Smooth muscle cell (in vitro differentiated cells): ENCODE results near the gene RNF121. TPM values are rescaled to one million over a fixed set of nuclear protein-coding genes. Genes with fewer than 3 reads are reported as not detected.

Source experiments
- DNase-seq: peaks from one replicate; lab custom pipeline; 2025; ENCODE audit not compliant: unreplicated experiment; lab: John Stamatoyannopoulos, UW
- H2AFZ ChIP-seq: fragments of 200-600 bp; sonication (generic); 2 replicates; pipeline ENCODE4 v1.6.0; 2016; ENCODE audit warnings: antibody characterized with exemption, low read depth, mild to moderate bottlenecking
- H3F3A ChIP-seq: fragments of 200-600 bp; sonication (generic); 2 replicates; pipeline ENCODE4 v1.6.0; 2017; ENCODE audit warnings: antibody characterized with exemption, low read depth
- H3K27ac ChIP-seq: fragments of 200-600 bp; sonication (generic); 2 replicates; pipeline ENCODE4 v1.5.1; 2016; ENCODE audit warnings: low read depth, mild to moderate bottlenecking
- H3K27me3 ChIP-seq: fragments of 200-600 bp; sonication (generic); 2 replicates; pipeline ENCODE4 v1.6.1; 2016; ENCODE audit warnings: low read depth, mild to moderate bottlenecking
- H3K36me3 ChIP-seq: fragments of 200-600 bp; sonication (generic); 2 replicates; pipeline ENCODE4 v1.5.1; 2016; ENCODE audit warnings: low read depth
- H3K4me1 ChIP-seq: fragments of 200-600 bp; sonication (generic); 2 replicates; pipeline ENCODE4 v1.5.1; 2016; ENCODE audit warnings: low read depth
- H3K4me2 ChIP-seq: fragments of 200-600 bp; sonication (generic); 2 replicates; pipeline ENCODE4 v1.6.0; 2016; ENCODE audit warnings: mild to moderate bottlenecking
- H3K4me3 ChIP-seq: fragments of 200-600 bp; sonication (generic); 2 replicates; pipeline ENCODE4 v1.5.1; 2016; ENCODE audit warnings: mild to moderate bottlenecking
- H3K79me2 ChIP-seq: fragments of 200-600 bp; sonication (generic); 2 replicates; pipeline ENCODE4 v1.6.0; 2016; ENCODE audit warnings: low read depth, mild to moderate bottlenecking
- H3K9ac ChIP-seq: fragments of 200-600 bp; sonication (generic); 2 replicates; pipeline ENCODE4 v1.6.0; 2016; ENCODE audit warnings: low read depth
- H3K9me3 ChIP-seq: fragments of 200-600 bp; sonication (generic); replicated peaks from 2 replicates; pipeline ENCODE4 v1.5.1; 2016; ENCODE audit warnings: low read depth
- H4K20me1 ChIP-seq: fragments of 200-600 bp; sonication (generic); 2 replicates; pipeline ENCODE4 v1.6.0; 2016; ENCODE audit warnings: low read depth
- WGBS: methylation state at CpG from one replicate; pipeline ENCODE4 v1.1.7; 2016; ENCODE audit warnings: low lambda C conversion rate; 5-methylcytosine and 5-hydroxymethylcytosine counted together
- polyA plus RNA-seq: library from polyadenylated mRNA; unstranded; fragments of >200 nt; fragmentation: Nextera tagmentation; extraction: Ambion mirVana; gene quantifications from 2 replicates; pipeline ENCODE4 v1.2.1, GENCODE V29; 2016
- total RNA-seq: library from RNA; depleted of rRNA; stranded (reverse); fragments of >200 nt; gene quantifications from 2 replicates; pipeline ENCODE4 v1.2.3, GENCODE V29; 2014
- TF ChIP-seq, protein P1 (sequence below): fragments of 200-600 bp; sonication (generic); IDR thresholded peaks from 2 replicates; pipeline ENCODE4 v1.5.1; 2017; ENCODE audit warnings: borderline replicate concordance, mild to moderate bottlenecking, antibody characterized with exemption; ENCODE audit not compliant: insufficient read depth, poor library complexity, severe bottlenecking

Gene RNF121
- total and polyA plus RNA-seq, 2 experiments from 2014 or later: 34.4 to 49.5 TPM

DNA sequence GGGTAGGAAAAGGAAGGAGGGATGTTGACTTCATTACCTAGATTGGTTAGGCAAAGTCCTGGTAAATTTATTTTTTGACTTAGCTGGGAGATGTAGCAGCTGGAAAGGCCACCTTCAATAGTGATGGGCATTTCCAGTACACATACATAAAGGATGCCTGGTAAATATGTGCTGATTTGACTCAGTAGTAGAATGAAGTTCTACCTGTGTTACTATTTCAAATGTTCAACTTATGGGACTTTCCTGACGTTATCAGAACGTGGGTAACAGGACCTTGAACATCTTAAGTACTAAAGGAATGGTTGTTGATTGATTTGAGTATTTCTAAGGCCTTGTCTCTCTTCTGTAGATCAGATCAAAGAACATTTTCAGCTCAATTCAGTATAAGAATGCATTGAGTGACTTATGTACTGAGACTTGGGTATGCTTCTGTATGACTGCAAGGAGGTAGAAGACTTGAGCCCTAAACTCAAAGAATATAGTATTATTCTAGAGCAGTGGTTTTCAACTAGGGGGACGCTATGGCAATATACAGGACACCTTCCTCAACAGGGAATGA is 27.1 kb downstream of the RNF121 start:
- peaks cover 90% of the 10 kb centered on the region for H4K20me1 ChIP-seq
- no peak overlapping the region for H2AFZ ChIP-seq
- H3K27me3 ChIP-seq: no peaks in the 10 kb centered on the region
- no peak overlapping the region for H3K4me3 ChIP-seq
- H3K4me2 ChIP-seq: no peak overlapping the region
- H3K9me3 ChIP-seq: no peaks in the 10 kb centered on the region
- no peak overlapping the region for H3K9ac ChIP-seq
- no peak overlapping the region for H3K27ac ChIP-seq
- no peaks in the 10 kb centered on the region for H3K36me3 ChIP-seq
- peaks cover 80% of the 10 kb centered on the region for H3K79me2 ChIP-seq
- H3K4me1 ChIP-seq: no peaks in the 10 kb centered on the region
- no peaks in the 10 kb centered on the region for H3F3A ChIP-seq
- WGBS: 64% methylated on average over 3 of the region's 3 CpGs
- DNase-seq: no peak
- TF ChIP-seq, protein P1, sequence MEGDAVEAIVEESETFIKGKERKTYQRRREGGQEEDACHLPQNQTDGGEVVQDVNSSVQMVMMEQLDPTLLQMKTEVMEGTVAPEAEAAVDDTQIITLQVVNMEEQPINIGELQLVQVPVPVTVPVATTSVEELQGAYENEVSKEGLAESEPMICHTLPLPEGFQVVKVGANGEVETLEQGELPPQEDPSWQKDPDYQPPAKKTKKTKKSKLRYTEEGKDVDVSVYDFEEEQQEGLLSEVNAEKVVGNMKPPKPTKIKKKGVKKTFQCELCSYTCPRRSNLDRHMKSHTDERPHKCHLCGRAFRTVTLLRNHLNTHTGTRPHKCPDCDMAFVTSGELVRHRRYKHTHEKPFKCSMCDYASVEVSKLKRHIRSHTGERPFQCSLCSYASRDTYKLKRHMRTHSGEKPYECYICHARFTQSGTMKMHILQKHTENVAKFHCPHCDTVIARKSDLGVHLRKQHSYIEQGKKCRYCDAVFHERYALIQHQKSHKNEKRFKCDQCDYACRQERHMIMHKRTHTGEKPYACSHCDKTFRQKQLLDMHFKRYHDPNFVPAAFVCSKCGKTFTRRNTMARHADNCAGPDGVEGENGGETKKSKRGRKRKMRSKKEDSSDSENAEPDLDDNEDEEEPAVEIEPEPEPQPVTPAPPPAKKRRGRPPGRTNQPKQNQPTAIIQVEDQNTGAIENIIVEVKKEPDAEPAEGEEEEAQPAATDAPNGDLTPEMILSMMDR: no peak

DNA sequence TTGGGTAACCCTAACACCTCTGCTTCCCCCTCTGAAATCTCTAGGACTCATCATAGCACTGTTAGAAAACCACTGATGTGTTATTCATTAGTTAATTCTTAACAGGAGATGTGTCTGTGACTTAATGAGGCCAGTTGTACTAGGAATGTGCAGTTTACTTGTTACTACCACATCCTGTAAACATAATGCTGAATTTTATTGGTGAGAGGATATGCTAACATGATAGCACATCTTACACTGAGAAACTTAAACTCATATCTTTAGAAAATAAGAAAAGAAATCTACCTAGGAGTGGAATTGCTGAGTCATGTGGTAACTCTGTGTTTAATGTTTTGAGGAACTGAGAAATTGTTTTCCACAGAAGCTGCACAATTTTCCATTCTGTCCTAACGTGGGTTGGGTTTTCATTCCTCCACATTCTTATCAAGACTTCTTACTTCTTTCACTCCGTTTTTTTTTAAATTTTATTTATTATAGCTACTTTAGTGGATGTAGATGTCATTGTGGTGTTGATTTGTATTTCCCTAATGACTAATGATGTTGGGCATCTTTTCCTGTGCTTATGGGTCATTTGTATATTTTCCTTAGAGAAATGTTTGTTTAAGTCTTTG is 33.7 kb downstream of the RNF121 start:
- no peaks in the 10 kb centered on the region for H3K4me1 ChIP-seq
- 25% methylated on average over 2 of the region's 2 CpGs for WGBS
- peak overlapping the region; percentile 24 for H3K9ac ChIP-seq
- H3K36me3 ChIP-seq: no peaks in the 10 kb centered on the region
- H3K4me2 ChIP-seq: peak overlapping the region; percentile 28
- no peak overlapping the region for H3K4me3 ChIP-seq
- peaks cover 9% of the 10 kb centered on the region for H3F3A ChIP-seq
- H3K27me3 ChIP-seq: no peaks in the 10 kb centered on the region
- H3K27ac ChIP-seq: peak overlapping the region; percentile 78
- peaks cover 47% of the 10 kb centered on the region for H4K20me1 ChIP-seq
- H2AFZ ChIP-seq: no peak overlapping the region
- no peak for DNase-seq
- H3K79me2 ChIP-seq: peaks cover 28% of the 10 kb centered on the region
- TF ChIP-seq, protein P1: no peak
- H3K9me3 ChIP-seq: no peaks in the 10 kb centered on the region

DNA sequence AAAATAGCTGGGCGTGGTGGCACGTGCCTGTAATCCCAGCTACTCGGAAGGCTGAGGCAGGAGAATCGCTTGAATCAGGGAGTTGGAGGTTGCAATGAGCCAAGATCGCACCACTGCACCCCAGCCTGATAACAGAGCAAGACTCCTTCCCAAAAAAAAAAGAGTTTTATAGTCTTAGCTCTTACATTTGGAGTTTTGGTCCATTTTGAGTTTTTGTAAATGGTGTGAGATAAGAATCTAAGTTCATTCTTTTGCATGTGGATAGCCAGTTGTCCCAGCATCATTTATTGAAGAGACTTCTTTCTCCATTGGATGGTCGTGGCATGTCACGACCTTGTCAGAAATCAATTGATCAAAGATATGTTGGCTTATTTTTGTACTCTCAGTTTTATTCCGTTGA is 34.6 kb downstream of the RNF121 start:
- TF ChIP-seq, protein P1: no peak
- H3K79me2 ChIP-seq: peaks cover 20% of the 10 kb centered on the region

DNA sequence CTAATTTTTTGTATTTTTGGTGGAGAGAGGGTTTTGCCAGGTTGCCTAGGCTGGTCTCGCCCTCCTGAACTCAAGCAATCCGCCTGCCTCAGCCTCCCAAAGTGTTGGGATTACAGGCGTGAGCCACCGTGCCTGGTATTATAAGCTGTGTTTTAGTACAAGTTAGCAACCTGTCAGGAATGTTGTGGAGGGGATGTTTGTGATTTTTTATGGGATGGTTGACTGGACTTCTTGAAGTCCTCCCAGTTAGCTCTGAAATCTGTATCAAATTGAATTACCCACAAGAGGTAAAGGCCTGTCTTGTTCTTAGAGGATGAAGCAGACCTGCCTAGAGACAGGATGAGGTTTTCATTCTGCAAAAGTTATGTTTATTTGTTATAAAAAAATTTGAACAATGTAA is 35.8 kb downstream of the RNF121 start:
- no peak overlapping the region for H3K27ac ChIP-seq
- DNase-seq: no peak
- H3K4me2 ChIP-seq: no peak overlapping the region
- H3K79me2 ChIP-seq: peaks cover 18% of the 10 kb centered on the region
- no peak overlapping the region for H2AFZ ChIP-seq
- no peaks in the 10 kb centered on the region for H3K36me3 ChIP-seq
- no peak overlapping the region for H3K9ac ChIP-seq
- H4K20me1 ChIP-seq: peaks cover 38% of the 10 kb centered on the region
- H3F3A ChIP-seq: peaks cover 9% of the 10 kb centered on the region
- no peaks in the 10 kb centered on the region for H3K27me3 ChIP-seq
- H3K4me1 ChIP-seq: no peaks in the 10 kb centered on the region
- TF ChIP-seq, protein P1: no peak
- WGBS: 89% methylated on average over 4 of the region's 4 CpGs
- H3K4me3 ChIP-seq: no peak overlapping the region
- no peaks in the 10 kb centered on the region for H3K9me3 ChIP-seq

More for the DNA sequence above, 34.6 kb downstream of the RNF121 start:
- Histone ChIP-seq H3K36me3 (no peaks in the 10 kb centered on the region), H3K27me3 (no peaks in the 10 kb centered on the region), H3K4me2 (no peak overlapping the region), H3K4me1 (no peaks in the 10 kb centered on the region), H3K27ac (peak overlapping the region; percentile 78), H2AFZ (no peak overlapping the region), H3F3A (peaks cover 9% of the 10 kb centered on the region), H4K20me1 (peaks cover 40% of the 10 kb centered on the region), H3K9ac (no peak overlapping the region), H3K4me3 (no peak overlapping the region), H3K9me3 (no peaks in the 10 kb centered on the region)
- WGBS: 84% methylated on average over 8 of the region's 8 CpGs
- no peak for DNase-seq
